ENCODE results near the gene PCSK5.

GRCh38 chr9:76085596-76085995, 195.1 kb downstream of the PCSK5 start:
- TF ChIP-seq CTCF (IDR thresholded peaks at IDR 0.05; ENCODE audit: low read depth, low read length, missing input control) (no peak), YY1 (IDR thresholded peaks at IDR 0.05) (no peak), RXRA (IDR thresholded peaks at IDR 0.05) (no peak)
